ENCODE measurements around the gene CLEC17A.

DNA sequence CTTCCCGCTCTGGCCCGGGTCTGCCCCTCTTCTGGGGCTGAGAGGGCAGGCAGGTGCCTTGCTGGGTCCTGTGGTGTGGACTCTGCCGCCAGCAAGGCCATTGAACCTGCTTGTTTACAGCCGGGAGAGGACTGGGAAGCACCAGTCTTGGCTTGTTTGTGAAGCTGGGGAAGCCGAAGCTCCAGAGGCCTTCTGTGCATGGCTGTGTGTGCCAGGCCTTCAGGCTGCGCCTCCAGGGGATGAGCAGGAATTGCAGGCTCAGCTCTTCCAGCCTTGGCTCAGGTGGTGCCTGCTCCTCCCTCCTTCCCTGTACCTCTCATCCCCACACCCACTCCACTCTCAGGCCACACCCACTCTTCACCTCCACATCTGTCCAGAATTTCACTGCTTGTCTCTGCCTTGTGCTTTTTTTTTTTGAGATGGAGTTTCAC lies 28.5 kb upstream of the CLEC17A start:
- TF ChIP-seq EZH2 (IDR thresholded peaks at IDR 0.05; ENCODE audit: insufficient read depth, poor library complexity, severe bottlenecking) (no peak), EZH2phosphoT487 (IDR thresholded peaks at IDR 0.05; ENCODE audit: insufficient read depth, low read depth) (no peak)
